ENCODE data around the gene DDB1.
A peak's percentile ranks its signal among the peaks of the same experiment; 100 is the strongest.

DDB1 gene

GRCh38 chr11:61338783-61339489 lies 6.0 kb upstream of the DDB1 start:
- peaks cover 6% of the 10 kb centered on the region for H3K4me1 Mint-ChIP-seq
- H3K9me3 Mint-ChIP-seq = no peaks in the 10 kb centered on the region
- DNase-seq (ENCODE audit: low spot score in 2 of 2) (no peak), ATAC-seq (replicated peaks; ENCODE audit: extremely low read depth, poor library complexity, severe bottlenecking) (no peak)
- H3K27me3 Mint-ChIP-seq = no peaks in the 10 kb centered on the region
- H3K4me3 Mint-ChIP-seq = no peak overlapping the region
- H3K27ac Mint-ChIP-seq (ENCODE audit: low read depth) = peak overlapping the region; percentile 52
- peaks cover 5% of the 10 kb centered on the region for H3K36me3 Mint-ChIP-seq (ENCODE audit: insufficient read depth)

GRCh38 chr11:61337706-61338470 lies 5.0 kb upstream of the DDB1 start:
- no peaks in the 10 kb centered on the region for H3K9me3 Mint-ChIP-seq
- no peaks in the 10 kb centered on the region for H3K27me3 Mint-ChIP-seq
- H3K36me3 Mint-ChIP-seq (ENCODE audit: insufficient read depth) = peaks cover 15% of the 10 kb centered on the region
- peaks cover 14% of the 10 kb centered on the region for H3K4me1 Mint-ChIP-seq
- no peak for DNase-seq (ENCODE audit: low spot score in 2 of 2)
- H3K27ac Mint-ChIP-seq (ENCODE audit: low read depth) = peak overlapping the region; percentile 52
- no peak for ATAC-seq (replicated peaks; ENCODE audit: extremely low read depth, poor library complexity, severe bottlenecking)
- no peak overlapping the region for H3K4me3 Mint-ChIP-seq

GRCh38 chr11:61336171-61336935 lies 3.4 kb upstream of the DDB1 start:
- Mint-ChIP-seq H3K27ac (ENCODE audit: low read depth) (peak overlapping the region; percentile 32), H3K27me3 (no peaks in the 10 kb centered on the region), H3K36me3 (ENCODE audit: insufficient read depth) (peaks cover 18% of the 10 kb centered on the region), H3K9me3 (no peaks in the 10 kb centered on the region), H3K4me3 (no peak overlapping the region), H3K4me1 (peaks cover 29% of the 10 kb centered on the region)
- ATAC-seq (replicated peaks; ENCODE audit: extremely low read depth, poor library complexity, severe bottlenecking) (peak; percentile 45), DNase-seq (ENCODE audit: low spot score in 2 of 2) (peak; percentile 71 to 73)

GRCh38 chr11:61335355-61335710 lies 2.4 kb upstream of the DDB1 start:
- peaks cover 36% of the 10 kb centered on the region for H3K4me1 Mint-ChIP-seq
- DNase-seq (ENCODE audit: low spot score in 2 of 2) = no peak
- no peak overlapping the region for H3K4me3 Mint-ChIP-seq
- H3K27ac Mint-ChIP-seq (ENCODE audit: low read depth) = no peak overlapping the region
- peaks cover 22% of the 10 kb centered on the region for H3K36me3 Mint-ChIP-seq (ENCODE audit: insufficient read depth)
- H3K9me3 Mint-ChIP-seq = no peaks in the 10 kb centered on the region
- no peak for ATAC-seq (replicated peaks; ENCODE audit: extremely low read depth, poor library complexity, severe bottlenecking)
- no peaks in the 10 kb centered on the region for H3K27me3 Mint-ChIP-seq

- Mint-ChIP-seq H3K27me3 (no peaks in the 10 kb centered on the region), H3K36me3 (ENCODE audit: insufficient read depth) (peaks cover 25% of the 10 kb centered on the region), H3K4me3 (peak overlapping the region; percentile 92), H3K9me3 (no peaks in the 10 kb centered on the region), H3K27ac (ENCODE audit: low read depth) (no peak overlapping the region), H3K4me1 (peaks cover 41% of the 10 kb centered on the region)
- DNase-seq (ENCODE audit: low spot score in 2 of 2) (no peak), ATAC-seq (replicated peaks; ENCODE audit: extremely low read depth, poor library complexity, severe bottlenecking) (no peak)
Observed at GRCh38 chr11:61334434-61335354, 1.8 kb upstream of the DDB1 start.

- H3K4me3 Mint-ChIP-seq = peak overlapping the region; percentile 92
- no peak for ATAC-seq (replicated peaks; ENCODE audit: extremely low read depth, poor library complexity, severe bottlenecking)
- H3K9me3 Mint-ChIP-seq = no peaks in the 10 kb centered on the region
- peaks cover 34% of the 10 kb centered on the region for H3K36me3 Mint-ChIP-seq (ENCODE audit: insufficient read depth)
- H3K27me3 Mint-ChIP-seq = no peaks in the 10 kb centered on the region
- DNase-seq (ENCODE audit: low spot score in 2 of 2) = peak in 1 of 2 donors; percentile 24
- H3K27ac Mint-ChIP-seq (ENCODE audit: low read depth) = peak overlapping the region; percentile 92
- H3K4me1 Mint-ChIP-seq = peaks cover 47% of the 10 kb centered on the region
Observed at GRCh38 chr11:61333550-61334433, 887 bp upstream of the DDB1 start.

GRCh38 chr11:61332281-61332796 lies 566 bp downstream of the DDB1 start:
- peak; percentile 1 for ATAC-seq (replicated peaks; ENCODE audit: extremely low read depth, poor library complexity, severe bottlenecking)
- no peak for DNase-seq (ENCODE audit: low spot score in 2 of 2)
- peak overlapping the region; percentile 92 for H3K27ac Mint-ChIP-seq (ENCODE audit: low read depth)
- H3K4me3 Mint-ChIP-seq = peak overlapping the region; percentile 92
- H3K4me1 Mint-ChIP-seq = peaks cover 48% of the 10 kb centered on the region
- H3K36me3 Mint-ChIP-seq (ENCODE audit: insufficient read depth) = peaks cover 43% of the 10 kb centered on the region
- H3K27me3 Mint-ChIP-seq = no peaks in the 10 kb centered on the region
- no peaks in the 10 kb centered on the region for H3K9me3 Mint-ChIP-seq

GRCh38 chr11:61331651-61332050 lies 1.3 kb downstream of the DDB1 start:
- Mint-ChIP-seq H3K4me3 (peak overlapping the region; percentile 92), H3K27ac (ENCODE audit: low read depth) (peak overlapping the region; percentile 92), H3K4me1 (peaks cover 42% of the 10 kb centered on the region), H3K36me3 (ENCODE audit: insufficient read depth) (peaks cover 48% of the 10 kb centered on the region), H3K9me3 (no peaks in the 10 kb centered on the region), H3K27me3 (no peaks in the 10 kb centered on the region)
- DNase-seq (ENCODE audit: low spot score in 2 of 2) = no peak
- ATAC-seq (replicated peaks; ENCODE audit: extremely low read depth, poor library complexity, severe bottlenecking) = no peak

GRCh38 chr11:61329871-61330270 lies 3.0 kb downstream of the DDB1 start:
- Mint-ChIP-seq H3K4me1 (peaks cover 52% of the 10 kb centered on the region), H3K9me3 (no peaks in the 10 kb centered on the region), H3K27ac (ENCODE audit: low read depth) (no peak overlapping the region), H3K4me3 (no peak overlapping the region), H3K27me3 (no peaks in the 10 kb centered on the region), H3K36me3 (ENCODE audit: insufficient read depth) (peaks cover 59% of the 10 kb centered on the region)
- DNase-seq (ENCODE audit: low spot score in 2 of 2) (no peak), ATAC-seq (replicated peaks; ENCODE audit: extremely low read depth, poor library complexity, severe bottlenecking) (no peak)

GRCh38 chr11:61328351-61328750 lies 4.6 kb downstream of the DDB1 start:
- H3K4me1 Mint-ChIP-seq = peaks cover 47% of the 10 kb centered on the region
- H3K9me3 Mint-ChIP-seq = no peaks in the 10 kb centered on the region
- H3K4me3 Mint-ChIP-seq = no peak overlapping the region
- DNase-seq (ENCODE audit: low spot score in 2 of 2) (no peak), ATAC-seq (replicated peaks; ENCODE audit: extremely low read depth, poor library complexity, severe bottlenecking) (no peak)
- peaks cover 64% of the 10 kb centered on the region for H3K36me3 Mint-ChIP-seq (ENCODE audit: insufficient read depth)
- H3K27me3 Mint-ChIP-seq = no peaks in the 10 kb centered on the region
- H3K27ac Mint-ChIP-seq (ENCODE audit: low read depth) = no peak overlapping the region

- DNase-seq (ENCODE audit: low spot score in 2 of 2) (no peak), ATAC-seq (replicated peaks; ENCODE audit: extremely low read depth, poor library complexity, severe bottlenecking) (no peak)
- no peaks in the 10 kb centered on the region for H3K27me3 Mint-ChIP-seq
- H3K4me3 Mint-ChIP-seq = no peak overlapping the region
- H3K9me3 Mint-ChIP-seq = no peaks in the 10 kb centered on the region
- peaks cover 41% of the 10 kb centered on the region for H3K4me1 Mint-ChIP-seq
- H3K36me3 Mint-ChIP-seq (ENCODE audit: insufficient read depth) = peaks cover 64% of the 10 kb centered on the region
- no peak overlapping the region for H3K27ac Mint-ChIP-seq (ENCODE audit: low read depth)
Observed at GRCh38 chr11:61327669-61328071, 5.2 kb downstream of the DDB1 start.
